K562 (cell line): ENCODE measurements around the gene TSPAN14. TPM values are rescaled to one million over a fixed set of nuclear protein-coding genes. Genes with fewer than 3 reads are reported as not detected.
A peak's percentile ranks its signal among the peaks of the same experiment; 100 is the strongest.

Experiments
- ATAC-seq: fragments of 200-7000 bp; cut with Tn5 transposase; 3 replicates; pipeline ENCODE4 v1.9.1; 2020; ENCODE audit warnings: moderate library complexity
- BruUV-seq: library from RNA; stranded (reverse); fragments of 400-500 nt; replicated peaks from 2 replicates; lab custom pipeline; 2021; lab: Mats Ljungman, UMichigan
- CTCF ChIA-PET: fragments of 300-600 bp; formaldehyde crosslinking; extraction: SDS; loops from one replicate; lab custom pipeline; 2021; ENCODE audit warnings: low intra/inter-chr PET ratio; lab: Yijun Ruan, JAX
- POLR2A ChIA-PET: fragments of 300-600, 350-650 bp; sonication (Branson Sonifier 250); formaldehyde crosslinking; extraction: SDS; loops from one replicate; lab custom pipeline; 2021; ENCODE audit warnings: antibody characterized with exemption, inconsistent platforms; lab: Yijun Ruan, JAX
- DNase-seq, 4 experiments: peaks; one replicate each; pipeline versions ENCODE4 v3.0.0 to v3.0.0-alpha.2; 2011 to 2018; ENCODE audit warnings: low spot score in 3 of 4, mixed read lengths in 3 of 4; ENCODE audit errors: extremely low read depth in 1 of 4
- FAIRE-seq: peaks from 2 replicates; lab custom pipeline; 2011; peaks lifted over from hg19 to GRCh38; lab: Jason Lieb, UNC
- H2AFZ ChIP-seq: 2 replicates; pipeline ENCODE4 v1.6.0; 2011; ENCODE audit warnings: low read depth, low read length, control low read depth, inconsistent platforms
- H3K27ac ChIP-seq: fragments of 200-600 bp; 3 replicates; pipeline ENCODE4 v1.8.0; 2011; ENCODE audit warnings: low read depth, mild to moderate bottlenecking, control low read depth, inconsistent platforms, low read length, moderate library complexity, mixed read lengths; ENCODE audit errors: extremely low read depth
- H3K27me3 ChIP-seq, 2 experiments: fragments of 300-600 bp in 1 of 2; 2 replicates in 1 of 2; 3 replicates in 1 of 2; pipeline versions ENCODE4 v1.6.0 to v1.8.0; 2011; ENCODE audit warnings: inconsistent platforms in 2 of 2, low read length in 2 of 2, mild to moderate bottlenecking in 1 of 2, mixed read lengths in 1 of 2, moderate library complexity in 1 of 2; ENCODE audit not compliant: control insufficient read depth in 2 of 2, insufficient read depth in 2 of 2
- H3K36me3 ChIP-seq: fragments of 300-600 bp; 3 replicates; pipeline ENCODE4 v1.8.0; 2011; ENCODE audit warnings: mild to moderate bottlenecking, low read length, inconsistent platforms; ENCODE audit not compliant: control insufficient read depth, insufficient read depth
- H3K4me1 ChIP-seq, 2 experiments: fragments of 200-600 bp in 1 of 2; replicated peaks in 1 of 2; 2 replicates in 1 of 2; 3 replicates in 1 of 2; pipeline versions ENCODE4 v1.5.1 to v1.8.0; 2011; ENCODE audit warnings: inconsistent platforms in 2 of 2, low read length in 2 of 2, mild to moderate bottlenecking in 1 of 2, mixed read lengths in 1 of 2, moderate library complexity in 1 of 2; ENCODE audit not compliant: control insufficient read depth in 2 of 2, insufficient read depth in 2 of 2
- H3K4me2 ChIP-seq: 2 replicates; pipeline ENCODE4 v1.6.1; 2011; ENCODE audit warnings: low read length, control low read depth, inconsistent platforms, mixed read lengths; ENCODE audit not compliant: insufficient read depth
- H3K4me3 ChIP-seq: fragments of 200-600 bp; sonication (generic), shearing (Covaris generic); 2 replicates; pipeline ENCODE4 v1.5.1; 2016; ENCODE audit warnings: control low read depth, inconsistent platforms
- H3K79me2 ChIP-seq: fragments of 200-600 bp; 3 replicates; pipeline ENCODE4 v1.8.0; 2011; ENCODE audit warnings: low read length, inconsistent platforms; ENCODE audit not compliant: control insufficient read depth, insufficient read depth
- H3K9ac ChIP-seq, 2 experiments: 2 replicates each; pipeline versions ENCODE4 v1.6.0 to v1.6.1; 2011; ENCODE audit warnings: low read depth in 2 of 2, low read length in 2 of 2, control low read depth in 1 of 2, inconsistent platforms in 1 of 2, mild to moderate bottlenecking in 1 of 2, mixed read lengths in 1 of 2; ENCODE audit not compliant: insufficient read depth in 1 of 2
- H3K9me1 ChIP-seq: one replicate; pipeline ENCODE4 v1.6.0; 2011; ENCODE audit warnings: inconsistent platforms, mild to moderate bottlenecking, low read length, moderate library complexity; ENCODE audit not compliant: control insufficient read depth, insufficient read depth
- H3K9me3 ChIP-seq: replicated peaks from 2 replicates; pipeline ENCODE4 v1.5.1; 2011; ENCODE audit warnings: low read depth, low read length, inconsistent platforms; ENCODE audit not compliant: control insufficient read depth, insufficient read depth
- H4K20me1 ChIP-seq: replicated peaks from 2 replicates; pipeline ENCODE4 v1.6.1; 2011; ENCODE audit warnings: low read length, inconsistent platforms, mixed read lengths; ENCODE audit not compliant: control insufficient read depth, insufficient read depth
- ARID1B ChIP-seq: fragments of 450-650 bp; IDR thresholded peaks from 2 replicates; pipeline ENCODE4 v1.6.1; 2016; ENCODE audit warnings: antibody characterized with exemption, mild to moderate bottlenecking, inconsistent platforms
- CBFA2T2 ChIP-seq: fragments of 450-650 bp; conservative IDR thresholded peaks from 2 replicates; pipeline ENCODE4 v1.6.1; 2017; ENCODE audit warnings: mild to moderate bottlenecking
- CBX8 ChIP-seq: fragments of 200-600 bp; sonication (generic); IDR thresholded peaks from 2 replicates; pipeline ENCODE4 v1.6.1; 2012; ENCODE audit warnings: borderline replicate concordance, mixed run types, low read depth, mild to moderate bottlenecking, moderate library complexity, mixed read lengths, low read length, control low read depth, inconsistent platforms; ENCODE audit not compliant: poor library complexity, severe bottlenecking; ENCODE audit errors: extremely low read depth
- DPF2 ChIP-seq: fragments of 450-650 bp; IDR thresholded peaks from 2 replicates; pipeline ENCODE4 v1.6.1; 2016
- HMGN3 ChIP-seq: IDR thresholded peaks from 2 replicates; pipeline ENCODE4 v1.6.1; 2011; ENCODE audit warnings: borderline replicate concordance, low read depth, mild to moderate bottlenecking, mixed read lengths, low read length; ENCODE audit not compliant: insufficient read length; ENCODE audit errors: extremely low read depth
- IFI16 ChIP-seq: fragments of 250-450 bp; sonication (Bioruptor Pico); IDR thresholded peaks from 2 replicates; pipeline ENCODE4 v2.1.2; 2022; ENCODE audit warnings: mild to moderate bottlenecking, inconsistent platforms
- KDM1A ChIP-seq, 2 experiments: fragments of 450-650 bp; IDR thresholded peaks; 2 replicates each; pipeline ENCODE4 v1.6.1; 2016; ENCODE audit warnings: mild to moderate bottlenecking in 2 of 2
- NCOR1 ChIP-seq: fragments of 450-650 bp; IDR thresholded peaks from 2 replicates; pipeline ENCODE4 v1.6.1; 2016; ENCODE audit warnings: mild to moderate bottlenecking, moderate library complexity
- NUFIP1 ChIP-seq: fragments of 450-650 bp; IDR thresholded peaks from 2 replicates; pipeline ENCODE4 v1.6.1; 2018; ENCODE audit not compliant: partially characterized antibody
- POLR2AphosphoS5 ChIP-seq: IDR thresholded peaks from 2 replicates; pipeline ENCODE4 v1.6.1; 2011; ENCODE audit warnings: mild to moderate bottlenecking, low read depth, low read length, moderate library complexity; ENCODE audit not compliant: control insufficient read depth, insufficient read depth
- TCF3 ChIP-seq: sonication (generic); formaldehyde crosslinking; IDR thresholded peaks from 2 replicates; pipeline ENCODE4 v1.4.0; 2020; ENCODE audit warnings: mild to moderate bottlenecking, missing genetic modification reagents
- ZNF197 ChIP-seq: fragments of 200-800 bp; sonication (Bioruptor generic); IDR thresholded peaks from 2 replicates; pipeline ENCODE4 v1.6.1; 2016; ENCODE audit warnings: low read depth, missing genetic modification characterization, missing compliant biosample characterization
- ZNF41 ChIP-seq: fragments of 250-450 bp; sonication (Bioruptor Pico); conservative IDR thresholded peaks from 2 replicates; pipeline ENCODE4 v1.4.0; 2020; ENCODE audit warnings: mild to moderate bottlenecking
- WGBS: fragments of 100-300 bp; shearing (Covaris generic); methylation state at CpG from one replicate; pipeline ENCODE4 v1.1.6; 2016; ENCODE audit warnings: low coverage, mixed read lengths; ENCODE audit not compliant: insufficient coverage; ENCODE audit errors: missing lambda C conversion rate; 5-methylcytosine and 5-hydroxymethylcytosine counted together
- in situ Hi-C: fragments of 300-500 bp; cut with MboI; formaldehyde crosslinking; loops from 4 replicates; pipeline ENCODE4 v1.15.0; 2018; ENCODE audit warnings: inconsistent platforms, mixed read lengths
- intact Hi-C: fragments of 100-400 bp; cut with micrococcal nuclease; formaldehyde crosslinking; loops from 2 replicates; pipeline ENCODE4 v1.14.2; 2022
- polyA plus RNA-seq, 8 experiments: library from polyadenylated mRNA; depleted of rRNA in 4 of 8; stranded (reverse) in 5 of 8; unstranded in 3 of 8; fragments of >200 nt; fragmentation: Nextera tagmentation in 2 of 8; fragmentation: Illumina TruSeq in 1 of 8; extraction: Ambion mirVana in 2 of 8; extraction: Trizol in 1 of 8; gene quantifications; 2 replicates each; pipeline versions ENCODE4 v1.2.1 to v1.2.3, GENCODE V29; 2011 to 2014; ENCODE audit warnings: inconsistent platforms in 1 of 8, missing spikeins in 1 of 8
- total RNA-seq, 7 experiments: library from RNA; depleted of rRNA in 6 of 7; stranded (reverse); fragments of >200 nt in 6 of 7; fragmentation: Illumina TruSeq in 2 of 7; extraction: Trizol in 2 of 7; gene quantifications; 2 replicates each; pipeline versions ENCODE4 v1.2.1 to v1.2.3, GENCODE V29; 2011 to 2021; ENCODE audit warnings: low replicate concordance in 1 of 7
- TF ChIP-seq, protein P1 (sequence below), 2 experiments: fragments of 450-650 bp; formaldehyde crosslinking in 1 of 2; IDR thresholded peaks; 2 replicates each; pipeline versions ENCODE4 v1.4.0 to v1.6.1; 2014 to 2020; ENCODE audit warnings: mild to moderate bottlenecking in 2 of 2, borderline replicate concordance in 1 of 2, low read depth in 1 of 2

TSPAN14 gene
- total and polyA plus RNA-seq, 9 of the 15 experiments (the other 6 are each of a cell fraction or from before 2014, with no cell fraction given), result 5.8 to 92.9 (median 23.3) TPM

DNA sequence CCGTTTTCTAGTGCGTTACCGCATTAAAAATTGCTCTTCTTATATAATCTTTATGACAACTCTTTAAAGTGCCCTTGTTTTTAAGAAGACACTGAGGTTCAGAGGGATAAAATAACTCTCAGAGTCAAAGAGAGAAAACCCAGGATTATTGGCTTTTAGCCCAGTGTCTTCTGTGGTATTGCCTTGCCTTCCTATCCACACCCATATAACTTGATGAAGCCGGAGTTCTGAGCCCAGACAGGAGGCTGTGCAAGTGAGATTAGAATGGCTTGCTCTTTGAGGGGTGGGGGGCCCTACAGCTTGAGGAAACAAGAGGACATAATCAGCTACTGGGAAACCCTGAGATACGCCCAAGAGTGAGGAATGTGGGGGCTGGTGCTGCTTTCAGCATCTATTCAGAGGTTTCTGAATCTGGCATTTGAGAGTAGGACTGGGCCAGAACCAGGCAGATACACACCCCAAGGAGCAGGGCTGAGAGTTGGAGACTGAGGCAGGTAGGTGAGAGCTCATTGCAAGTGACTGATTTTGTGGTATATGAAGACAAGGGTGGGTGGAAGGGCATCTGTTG is 43.4 kb upstream of the TSPAN14 start:
- Histone ChIP-seq H3K79me2 (no peaks in the 10 kb centered on the region), H3K27ac (no peak overlapping the region), H3K9me1 (no peaks in the 10 kb centered on the region), H2AFZ (no peak overlapping the region), H3K4me2 (no peak overlapping the region), H3K27me3 (peaks cover 8 to 28% of the 10 kb centered on the region in 2 experiments; a peak in 4 of 5 replicates), H3K36me3 (no peaks in the 10 kb centered on the region), H4K20me1 (no peaks in the 10 kb centered on the region), H3K9me3 (no peaks in the 10 kb centered on the region), H3K9ac (no peak overlapping the region), H3K4me3 (no peak overlapping the region), H3K4me1 (peaks cover 21 to 26% of the 10 kb centered on the region in 2 experiments)
- DNase-seq, result peak in 2 of 4 experiments; percentile 68
- POLR2A ChIA-PET, result interaction anchor here (0.6 to 2.1 kb wide), 5 partner anchors 9 to 62 kb away, joined by 3 to 5 read pairs (median 3); no protein-coding TSS in a partner anchor
- WGBS, result 9% methylated on average over 5 of the region's 5 CpGs
- intact Hi-C loops, result no loop called here
- FAIRE-seq, result peak; percentile 61
- in situ Hi-C loops, result no loop called here
- peak; percentile 52 for ATAC-seq
- no TSS peak for BruUV-seq
- CTCF ChIA-PET, result no interaction called here
- TF ChIP-seq KDM1A (IDR thresholded peaks at IDR 0.05) (0 out of 4 replicates have a peak, but pooled peaks have one; percentile 35 to 41), ZNF197 (CRISPR knock-in tag) (no peak), POLR2AphosphoS5 (peak; percentile 52; the same call in 1 of the 2 replicates), CBX8 (no peak), NUFIP1 (no peak), DPF2 (0 out of 2 replicates have a peak, but pooled peaks have one; percentile 44), ZNF41 (no peak), ARID1B (peak; percentile 73), CBFA2T2 (peak; percentile 66), TCF3 (CRISPR knock-in tag) (peak; percentile 52; the same call in 1 of the 2 replicates), HMGN3 (no peak), IFI16 (CRISPR knock-in tag) (no peak), NCOR1 (peak; percentile 64)
- TF ChIP-seq, protein P1, sequence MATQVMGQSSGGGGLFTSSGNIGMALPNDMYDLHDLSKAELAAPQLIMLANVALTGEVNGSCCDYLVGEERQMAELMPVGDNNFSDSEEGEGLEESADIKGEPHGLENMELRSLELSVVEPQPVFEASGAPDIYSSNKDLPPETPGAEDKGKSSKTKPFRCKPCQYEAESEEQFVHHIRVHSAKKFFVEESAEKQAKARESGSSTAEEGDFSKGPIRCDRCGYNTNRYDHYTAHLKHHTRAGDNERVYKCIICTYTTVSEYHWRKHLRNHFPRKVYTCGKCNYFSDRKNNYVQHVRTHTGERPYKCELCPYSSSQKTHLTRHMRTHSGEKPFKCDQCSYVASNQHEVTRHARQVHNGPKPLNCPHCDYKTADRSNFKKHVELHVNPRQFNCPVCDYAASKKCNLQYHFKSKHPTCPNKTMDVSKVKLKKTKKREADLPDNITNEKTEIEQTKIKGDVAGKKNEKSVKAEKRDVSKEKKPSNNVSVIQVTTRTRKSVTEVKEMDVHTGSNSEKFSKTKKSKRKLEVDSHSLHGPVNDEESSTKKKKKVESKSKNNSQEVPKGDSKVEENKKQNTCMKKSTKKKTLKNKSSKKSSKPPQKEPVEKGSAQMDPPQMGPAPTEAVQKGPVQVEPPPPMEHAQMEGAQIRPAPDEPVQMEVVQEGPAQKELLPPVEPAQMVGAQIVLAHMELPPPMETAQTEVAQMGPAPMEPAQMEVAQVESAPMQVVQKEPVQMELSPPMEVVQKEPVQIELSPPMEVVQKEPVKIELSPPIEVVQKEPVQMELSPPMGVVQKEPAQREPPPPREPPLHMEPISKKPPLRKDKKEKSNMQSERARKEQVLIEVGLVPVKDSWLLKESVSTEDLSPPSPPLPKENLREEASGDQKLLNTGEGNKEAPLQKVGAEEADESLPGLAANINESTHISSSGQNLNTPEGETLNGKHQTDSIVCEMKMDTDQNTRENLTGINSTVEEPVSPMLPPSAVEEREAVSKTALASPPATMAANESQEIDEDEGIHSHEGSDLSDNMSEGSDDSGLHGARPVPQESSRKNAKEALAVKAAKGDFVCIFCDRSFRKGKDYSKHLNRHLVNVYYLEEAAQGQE (IDR thresholded peaks at IDR 0.05; ENCODE audit: borderline replicate concordance), result peak; percentile 38
- TF ChIP-seq, protein P1 (CRISPR knock-in tag; IDR thresholded peaks at IDR 0.05; ENCODE audit: low read depth), result no peak
